ENCODE measurements around the gene SLC16A12.

GRCh38 chr10:89515031-89515841 is 20.2 kb downstream of the SLC16A12 start:
- TF ChIP-seq, protein P1, sequence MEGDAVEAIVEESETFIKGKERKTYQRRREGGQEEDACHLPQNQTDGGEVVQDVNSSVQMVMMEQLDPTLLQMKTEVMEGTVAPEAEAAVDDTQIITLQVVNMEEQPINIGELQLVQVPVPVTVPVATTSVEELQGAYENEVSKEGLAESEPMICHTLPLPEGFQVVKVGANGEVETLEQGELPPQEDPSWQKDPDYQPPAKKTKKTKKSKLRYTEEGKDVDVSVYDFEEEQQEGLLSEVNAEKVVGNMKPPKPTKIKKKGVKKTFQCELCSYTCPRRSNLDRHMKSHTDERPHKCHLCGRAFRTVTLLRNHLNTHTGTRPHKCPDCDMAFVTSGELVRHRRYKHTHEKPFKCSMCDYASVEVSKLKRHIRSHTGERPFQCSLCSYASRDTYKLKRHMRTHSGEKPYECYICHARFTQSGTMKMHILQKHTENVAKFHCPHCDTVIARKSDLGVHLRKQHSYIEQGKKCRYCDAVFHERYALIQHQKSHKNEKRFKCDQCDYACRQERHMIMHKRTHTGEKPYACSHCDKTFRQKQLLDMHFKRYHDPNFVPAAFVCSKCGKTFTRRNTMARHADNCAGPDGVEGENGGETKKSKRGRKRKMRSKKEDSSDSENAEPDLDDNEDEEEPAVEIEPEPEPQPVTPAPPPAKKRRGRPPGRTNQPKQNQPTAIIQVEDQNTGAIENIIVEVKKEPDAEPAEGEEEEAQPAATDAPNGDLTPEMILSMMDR (IDR thresholded peaks at IDR 0.05 in 4 of 5, conservative IDR thresholded peaks at IDR 0.05 in 1 of 5): no peak
- no peak for TF ChIP-seq POLR2A (IDR thresholded peaks at IDR 0.05)
